HAP-1 (cell line): ENCODE data around the gene ZNF32.
"Not testable (repeated sequence)": the region's sequence is repeated elsewhere in the genome, so short reads cannot be mapped to it uniquely, and the experiment has no call there.

Experiments used
- DNase-seq, 2 experiments: peaks; one replicate each; pipeline ENCODE4 v3.0.0-alpha.2; 2016 to 2020; ENCODE audit warnings: low spot score in 2 of 2
- H3K27me3 ChIP-seq: fragments of 250-450 bp; sonication (Bioruptor Pico); 2 replicates; pipeline ENCODE4 v1.5.1; 2020; ENCODE audit warnings: low read depth, mild to moderate bottlenecking, moderate library complexity
- H3K36me3 ChIP-seq: fragments of 250-450 bp; sonication (Bioruptor Pico); replicated peaks from 2 replicates; pipeline ENCODE4 v1.5.1; 2020; ENCODE audit warnings: mild to moderate bottlenecking
- H3K4me1 ChIP-seq: fragments of 250-450 bp; sonication (Bioruptor Pico); 2 replicates; pipeline ENCODE4 v1.5.1; 2020; ENCODE audit warnings: mild to moderate bottlenecking
- H3K4me3 ChIP-seq: fragments of 250-450 bp; sonication (Bioruptor Pico); 2 replicates; pipeline ENCODE4 v1.5.1; 2020; ENCODE audit warnings: mild to moderate bottlenecking, moderate library complexity
- H3K9me3 ChIP-seq: fragments of 250-450 bp; sonication (Bioruptor Pico); 2 replicates; pipeline ENCODE4 v1.5.1; 2020; ENCODE audit warnings: mild to moderate bottlenecking, moderate library complexity
- in situ Hi-C: fragments of 300-500 bp; cut with MboI; formaldehyde crosslinking; loops from 3 replicates; pipeline ENCODE4 v1.14.3; 2020; ENCODE audit warnings: low sequenced_read_pairs, inconsistent platforms, mixed read lengths

The ZNF32 gene

DNA sequence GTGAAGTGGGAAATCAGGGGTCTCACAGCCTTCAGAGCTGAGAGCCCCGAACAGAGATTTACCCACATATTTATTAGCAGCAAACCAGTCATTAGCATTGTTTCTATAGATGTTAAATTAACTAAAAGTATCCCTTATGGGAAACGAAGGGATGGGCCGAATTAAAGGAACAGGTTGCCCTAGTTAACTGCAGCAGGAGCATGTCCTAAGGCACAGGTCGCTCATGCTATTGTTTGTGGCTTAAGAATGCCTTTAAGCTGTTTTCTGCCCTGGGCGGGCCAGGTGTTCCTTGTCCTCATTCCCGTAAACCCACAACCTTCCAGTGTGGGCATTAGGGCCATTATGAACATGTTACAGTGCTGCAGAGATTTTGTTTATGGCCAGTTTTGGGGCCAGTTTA is 47.1 kb downstream of the ZNF32 start:
- H3K36me3 ChIP-seq, H3K4me3 ChIP-seq, in situ Hi-C loops, H3K4me1 ChIP-seq, H3K9me3 ChIP-seq, H3K27me3 ChIP-seq, DNase-seq: not testable (repeated sequence)

DNA sequence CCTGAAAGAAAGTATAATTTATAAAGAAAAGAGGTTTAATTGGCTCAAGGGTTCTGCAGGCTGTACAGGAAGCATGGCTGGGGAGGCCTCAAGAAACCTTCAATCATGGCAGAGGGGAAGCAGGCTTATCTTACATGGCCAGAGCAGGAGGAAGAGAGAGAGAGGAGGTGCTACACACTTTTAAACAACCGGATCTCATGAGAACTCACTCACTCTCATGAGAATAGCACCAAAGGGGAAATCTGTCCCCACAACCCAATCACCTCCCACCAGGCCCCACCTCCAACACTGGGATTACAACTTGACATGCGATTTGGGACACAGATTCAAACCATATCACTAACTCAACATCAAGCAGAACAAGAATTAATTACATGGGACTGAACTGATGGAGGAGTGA is 49.3 kb downstream of the ZNF32 start:
- Histone ChIP-seq H3K4me3 (no peak overlapping the region), H3K27me3 (no peaks in the 10 kb centered on the region), H3K36me3 (no peaks in the 10 kb centered on the region), H3K9me3 (no peaks in the 10 kb centered on the region), H3K4me1 (no peaks in the 10 kb centered on the region)
- in situ Hi-C loops, result no loop called here
- DNase-seq, result no peak

DNA sequence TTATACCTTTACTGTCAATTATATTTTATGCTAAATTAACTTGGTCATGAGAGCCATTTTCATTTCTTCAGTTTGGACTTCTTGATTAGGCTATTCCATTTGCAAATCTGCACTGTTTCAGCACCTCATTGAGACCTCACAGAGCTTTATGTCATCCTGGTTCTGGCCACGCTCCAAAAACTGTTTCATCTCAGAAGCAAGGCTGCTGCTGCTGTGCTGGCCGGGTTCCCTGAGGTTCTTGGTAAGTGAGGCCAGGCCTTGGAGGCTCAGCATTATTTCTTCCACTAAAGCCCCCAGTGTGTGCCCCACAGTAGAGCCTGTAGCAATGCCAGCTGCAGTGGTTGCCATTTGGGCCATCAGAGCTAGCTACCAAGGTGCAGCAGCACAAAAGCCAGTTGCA is 50.2 kb downstream of the ZNF32 start:
- in situ Hi-C loops, result no loop called here
- no peaks in the 10 kb centered on the region for H3K4me1 ChIP-seq
- H3K27me3 ChIP-seq, result no peaks in the 10 kb centered on the region
- H3K36me3 ChIP-seq, result no peaks in the 10 kb centered on the region
- H3K9me3 ChIP-seq, result no peaks in the 10 kb centered on the region
- no peak for DNase-seq
- no peak overlapping the region for H3K4me3 ChIP-seq

DNA sequence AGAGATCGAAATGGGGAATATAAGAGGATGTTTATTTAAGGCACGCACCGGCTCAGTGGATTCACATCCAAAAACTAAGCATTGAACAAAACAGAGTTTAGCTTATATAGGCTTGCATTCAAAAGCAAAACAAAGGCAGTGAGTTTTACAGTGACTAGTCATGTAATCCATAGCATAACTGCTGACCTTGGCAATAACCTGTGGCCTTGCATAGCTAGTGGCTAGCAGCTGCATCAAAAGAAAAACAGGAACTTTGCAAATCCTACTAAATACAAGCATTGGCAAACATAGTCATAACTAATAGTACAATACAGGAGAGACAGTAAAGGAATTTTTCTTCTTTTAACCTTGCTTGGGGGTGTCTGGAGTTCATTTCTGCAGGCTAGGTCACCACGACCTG is 52.1 kb downstream of the ZNF32 start:
- no peaks in the 10 kb centered on the region for H3K27me3 ChIP-seq
- no peaks in the 10 kb centered on the region for H3K4me1 ChIP-seq
- no peak overlapping the region for H3K4me3 ChIP-seq
- no peaks in the 10 kb centered on the region for H3K36me3 ChIP-seq
- no peak for DNase-seq
- in situ Hi-C loops, result no loop called here
- H3K9me3 ChIP-seq, result no peaks in the 10 kb centered on the region

DNA sequence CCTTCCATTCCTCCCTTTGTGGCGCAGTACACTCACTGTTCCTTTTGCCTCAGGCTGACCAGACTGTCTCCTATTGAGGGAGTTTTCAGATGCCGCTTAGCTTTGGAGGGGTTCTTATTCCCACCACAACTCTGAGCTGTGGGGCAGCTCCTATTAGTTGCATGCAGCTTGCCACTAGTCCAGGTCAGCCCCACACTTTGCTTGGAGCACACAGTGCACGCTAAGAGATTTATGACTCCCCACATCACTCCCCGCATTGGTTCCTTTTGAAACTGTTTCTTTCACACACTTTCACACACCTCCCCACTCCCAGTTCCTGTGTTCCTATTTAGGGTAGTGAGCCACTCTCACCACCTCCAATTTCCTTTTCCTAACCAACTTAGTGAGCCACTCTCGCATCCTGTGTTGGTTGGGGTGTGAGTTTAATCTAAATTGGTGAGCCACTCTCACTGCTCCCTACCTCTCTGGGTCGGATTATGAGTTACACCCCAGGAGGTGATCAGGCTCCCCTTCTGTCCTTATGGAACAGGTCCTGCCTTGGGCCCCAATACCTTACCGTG is 52.9 kb downstream of the ZNF32 start:
- Histone ChIP-seq H3K36me3 (no peaks in the 10 kb centered on the region), H3K27me3 (no peaks in the 10 kb centered on the region), H3K4me1 (no peaks in the 10 kb centered on the region), H3K9me3 (no peaks in the 10 kb centered on the region), H3K4me3 (no peak overlapping the region)
- DNase-seq, result no peak
- in situ Hi-C loops, result no loop called here

DNA sequence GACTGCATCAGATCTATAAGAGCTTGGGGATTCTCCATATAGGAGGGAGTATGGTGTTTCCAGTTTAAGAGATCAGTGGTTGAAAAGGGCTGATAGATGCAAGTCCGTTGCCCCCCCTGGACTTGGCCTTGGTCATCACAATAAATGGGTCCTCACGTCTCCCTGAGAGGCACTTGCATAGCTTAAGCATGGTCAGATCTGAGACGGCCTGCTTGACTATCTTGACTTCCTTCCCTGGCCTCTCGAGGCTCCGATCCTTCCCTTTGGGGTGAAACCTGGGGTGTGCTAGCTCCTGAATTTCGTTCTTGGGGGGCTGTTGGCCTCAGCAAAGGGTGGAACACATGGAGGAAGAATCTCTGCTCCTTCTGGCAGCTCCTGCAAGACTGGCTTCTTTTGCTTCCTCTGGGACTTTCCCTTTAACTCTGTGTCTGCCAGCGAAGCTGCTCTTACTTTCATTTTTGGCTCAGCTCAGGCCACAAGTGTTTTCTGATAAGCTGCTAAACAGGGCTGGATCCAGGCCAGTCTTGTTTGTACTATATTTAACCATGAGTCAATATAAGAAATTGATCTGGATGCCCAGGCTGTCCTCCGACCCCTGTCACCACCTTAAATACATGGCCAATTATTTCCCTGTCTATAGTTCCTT is 53.6 kb downstream of the ZNF32 start:
- no peak overlapping the region for H3K4me3 ChIP-seq
- H3K9me3 ChIP-seq, result no peaks in the 10 kb centered on the region
- H3K4me1 ChIP-seq, result no peaks in the 10 kb centered on the region
- H3K27me3 ChIP-seq, result no peaks in the 10 kb centered on the region
- H3K36me3 ChIP-seq, result no peaks in the 10 kb centered on the region
- in situ Hi-C loops, result no loop called here
- no peak for DNase-seq
